K562 (cell line): ENCODE measurements around the gene A4GALT. TPM values are rescaled to one million over a fixed set of nuclear protein-coding genes. Genes with fewer than 3 reads are reported as not detected.

ENCODE experiments used
- ATAC-seq: fragments of 200-7000 bp; cut with Tn5 transposase; 3 replicates; pipeline ENCODE4 v1.9.1; 2020; ENCODE audit warnings: moderate library complexity
- BruUV-seq: library from RNA; stranded (reverse); fragments of 400-500 nt; replicated peaks from 2 replicates; lab custom pipeline; 2021; lab: Mats Ljungman, UMichigan
- CTCF ChIA-PET: fragments of 300-600 bp; formaldehyde crosslinking; extraction: SDS; loops from one replicate; lab custom pipeline; 2021; ENCODE audit warnings: low intra/inter-chr PET ratio; lab: Yijun Ruan, JAX
- POLR2A ChIA-PET: fragments of 300-600, 350-650 bp; sonication (Branson Sonifier 250); formaldehyde crosslinking; extraction: SDS; loops from one replicate; lab custom pipeline; 2021; ENCODE audit warnings: antibody characterized with exemption, inconsistent platforms; lab: Yijun Ruan, JAX
- DNase-seq, 4 experiments: peaks; one replicate each; pipeline versions ENCODE4 v3.0.0 to v3.0.0-alpha.2; 2011 to 2018; ENCODE audit warnings: low spot score in 3 of 4, mixed read lengths in 3 of 4; ENCODE audit errors: extremely low read depth in 1 of 4
- FAIRE-seq: peaks from 2 replicates; lab custom pipeline; 2011; peaks lifted over from hg19 to GRCh38; lab: Jason Lieb, UNC
- H2AFZ ChIP-seq: 2 replicates; pipeline ENCODE4 v1.6.0; 2011; ENCODE audit warnings: low read depth, low read length, control low read depth, inconsistent platforms
- H3K27ac ChIP-seq: fragments of 200-600 bp; 3 replicates; pipeline ENCODE4 v1.8.0; 2011; ENCODE audit warnings: low read depth, mild to moderate bottlenecking, control low read depth, inconsistent platforms, low read length, moderate library complexity, mixed read lengths; ENCODE audit errors: extremely low read depth
- H3K27me3 ChIP-seq, 2 experiments: fragments of 300-600 bp in 1 of 2; 2 replicates in 1 of 2; 3 replicates in 1 of 2; pipeline versions ENCODE4 v1.6.0 to v1.8.0; 2011; ENCODE audit warnings: inconsistent platforms in 2 of 2, low read length in 2 of 2, mild to moderate bottlenecking in 1 of 2, mixed read lengths in 1 of 2, moderate library complexity in 1 of 2; ENCODE audit not compliant: control insufficient read depth in 2 of 2, insufficient read depth in 2 of 2
- H3K36me3 ChIP-seq: fragments of 300-600 bp; 3 replicates; pipeline ENCODE4 v1.8.0; 2011; ENCODE audit warnings: mild to moderate bottlenecking, low read length, inconsistent platforms; ENCODE audit not compliant: control insufficient read depth, insufficient read depth
- H3K4me1 ChIP-seq, 2 experiments: fragments of 200-600 bp in 1 of 2; replicated peaks in 1 of 2; 2 replicates in 1 of 2; 3 replicates in 1 of 2; pipeline versions ENCODE4 v1.5.1 to v1.8.0; 2011; ENCODE audit warnings: inconsistent platforms in 2 of 2, low read length in 2 of 2, mild to moderate bottlenecking in 1 of 2, mixed read lengths in 1 of 2, moderate library complexity in 1 of 2; ENCODE audit not compliant: control insufficient read depth in 2 of 2, insufficient read depth in 2 of 2
- H3K4me2 ChIP-seq: 2 replicates; pipeline ENCODE4 v1.6.1; 2011; ENCODE audit warnings: low read length, control low read depth, inconsistent platforms, mixed read lengths; ENCODE audit not compliant: insufficient read depth
- H3K4me3 ChIP-seq: fragments of 200-600 bp; sonication (generic), shearing (Covaris generic); 2 replicates; pipeline ENCODE4 v1.5.1; 2016; ENCODE audit warnings: control low read depth, inconsistent platforms
- H3K79me2 ChIP-seq: fragments of 200-600 bp; 3 replicates; pipeline ENCODE4 v1.8.0; 2011; ENCODE audit warnings: low read length, inconsistent platforms; ENCODE audit not compliant: control insufficient read depth, insufficient read depth
- H3K9ac ChIP-seq, 2 experiments: 2 replicates each; pipeline versions ENCODE4 v1.6.0 to v1.6.1; 2011; ENCODE audit warnings: low read depth in 2 of 2, low read length in 2 of 2, control low read depth in 1 of 2, inconsistent platforms in 1 of 2, mild to moderate bottlenecking in 1 of 2, mixed read lengths in 1 of 2; ENCODE audit not compliant: insufficient read depth in 1 of 2
- H3K9me1 ChIP-seq: one replicate; pipeline ENCODE4 v1.6.0; 2011; ENCODE audit warnings: inconsistent platforms, mild to moderate bottlenecking, low read length, moderate library complexity; ENCODE audit not compliant: control insufficient read depth, insufficient read depth
- H3K9me3 ChIP-seq: replicated peaks from 2 replicates; pipeline ENCODE4 v1.5.1; 2011; ENCODE audit warnings: low read depth, low read length, inconsistent platforms; ENCODE audit not compliant: control insufficient read depth, insufficient read depth
- H4K20me1 ChIP-seq: replicated peaks from 2 replicates; pipeline ENCODE4 v1.6.1; 2011; ENCODE audit warnings: low read length, inconsistent platforms, mixed read lengths; ENCODE audit not compliant: control insufficient read depth, insufficient read depth
- ETV1 ChIP-seq: fragments of 450-650 bp; conservative IDR thresholded peaks from 2 replicates; pipeline ENCODE4 v1.6.1; 2016; ENCODE audit warnings: missing genetic modification characterization, control low read depth, low read depth, missing compliant biosample characterization
- KDM1A ChIP-seq, 2 experiments: fragments of 450-650 bp; IDR thresholded peaks; 2 replicates each; pipeline ENCODE4 v1.6.1; 2016; ENCODE audit warnings: mild to moderate bottlenecking in 2 of 2
- TEAD2 ChIP-seq: fragments of 450-650 bp; IDR thresholded peaks from 2 replicates; pipeline ENCODE4 v1.6.1; 2016; ENCODE audit warnings: missing genetic modification characterization, control low read depth, missing compliant biosample characterization
- ZNF232 ChIP-seq: sonication (generic); formaldehyde crosslinking; IDR thresholded peaks from 2 replicates; pipeline ENCODE4 v1.8.0; 2022; ENCODE audit warnings: mild to moderate bottlenecking, missing genetic modification reagents
- WGBS: fragments of 100-300 bp; shearing (Covaris generic); methylation state at CpG from one replicate; pipeline ENCODE4 v1.1.6; 2016; ENCODE audit warnings: low coverage, mixed read lengths; ENCODE audit not compliant: insufficient coverage; ENCODE audit errors: missing lambda C conversion rate; 5-methylcytosine and 5-hydroxymethylcytosine counted together
- in situ Hi-C: fragments of 300-500 bp; cut with MboI; formaldehyde crosslinking; loops from 4 replicates; pipeline ENCODE4 v1.15.0; 2018; ENCODE audit warnings: inconsistent platforms, mixed read lengths
- intact Hi-C: fragments of 100-400 bp; cut with micrococcal nuclease; formaldehyde crosslinking; loops from 2 replicates; pipeline ENCODE4 v1.14.2; 2022
- polyA plus RNA-seq, 8 experiments: library from polyadenylated mRNA; depleted of rRNA in 4 of 8; stranded (reverse) in 5 of 8; unstranded in 3 of 8; fragments of >200 nt; fragmentation: Nextera tagmentation in 2 of 8; fragmentation: Illumina TruSeq in 1 of 8; extraction: Ambion mirVana in 2 of 8; extraction: Trizol in 1 of 8; gene quantifications; 2 replicates each; pipeline versions ENCODE4 v1.2.1 to v1.2.3, GENCODE V29; 2011 to 2014; ENCODE audit warnings: inconsistent platforms in 1 of 8, missing spikeins in 1 of 8
- total RNA-seq, 7 experiments: library from RNA; depleted of rRNA in 6 of 7; stranded (reverse); fragments of >200 nt in 6 of 7; fragmentation: Illumina TruSeq in 2 of 7; extraction: Trizol in 2 of 7; gene quantifications; 2 replicates each; pipeline versions ENCODE4 v1.2.1 to v1.2.3, GENCODE V29; 2011 to 2021; ENCODE audit warnings: low replicate concordance in 1 of 7
- TF ChIP-seq, protein P1 (sequence below): sonication (generic); formaldehyde crosslinking; IDR thresholded peaks from 2 replicates; pipeline ENCODE4 v1.8.0; 2022; ENCODE audit warnings: mild to moderate bottlenecking, missing genetic modification reagents
- TF ChIP-seq, protein P2 (sequence below): fragments of 450-650 bp; formaldehyde crosslinking; IDR thresholded peaks from 2 replicates; pipeline ENCODE4 v1.4.0; 2020; ENCODE audit warnings: mild to moderate bottlenecking, moderate library complexity
- TF ChIP-seq, protein P3 (sequence below), 2 experiments: fragments of 450-650 bp; conservative IDR thresholded peaks; 2 replicates each; pipeline ENCODE4 v1.6.1; 2017; ENCODE audit warnings: mild to moderate bottlenecking in 2 of 2, moderate library complexity in 2 of 2

A4GALT gene
- total and polyA plus RNA-seq, 9 of the 15 experiments (the other 6 are each of a cell fraction or from before 2014, with no cell fraction given) = 0.07 to 0.11 TPM; not detected in 7

DNA sequence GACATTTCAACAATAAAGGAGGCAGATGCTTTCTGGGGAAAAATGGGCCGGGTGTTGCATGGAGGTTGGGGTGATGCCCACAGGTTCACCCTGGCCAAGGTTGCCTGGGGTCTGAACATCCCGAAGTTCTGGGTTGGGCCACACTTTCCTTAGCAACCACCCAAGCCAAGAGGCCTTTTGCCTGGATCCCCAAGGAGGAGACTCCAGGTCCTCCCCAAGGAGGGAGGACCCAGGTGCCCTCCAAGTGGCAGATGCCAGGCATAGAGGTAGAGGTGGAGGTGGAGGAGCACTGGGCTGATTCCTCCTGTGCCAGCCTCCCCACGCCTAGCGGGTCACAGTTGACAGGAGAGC, 72.7 kb downstream of the A4GALT start:
- peak overlapping the region; percentile 100 for H3K4me2 ChIP-seq
- H3K9me3 ChIP-seq = no peaks in the 10 kb centered on the region
- peak overlapping the region; percentile 93 for H3K4me3 ChIP-seq
- H4K20me1 ChIP-seq = peaks cover 16% of the 10 kb centered on the region
- H3K27ac ChIP-seq = peak overlapping the region; percentile 83; the same call in 1 of the 3 replicates
- no TSS peak for BruUV-seq
- peaks cover 2% of the 10 kb centered on the region for H3K9me1 ChIP-seq
- intact Hi-C loops (no loop called here), in situ Hi-C loops (no loop called here)
- DNase-seq = no peak
- peak overlapping the region; percentile 84 to 96; a peak in 3 of 4 replicates for H3K9ac ChIP-seq
- no peak overlapping the region for H2AFZ ChIP-seq
- peaks cover 3% of the 10 kb centered on the region; the same call in 1 of the 3 replicates for H3K36me3 ChIP-seq
- WGBS = 66% methylated on average over 4 of the region's 4 CpGs
- FAIRE-seq = no peak
- no peak for ATAC-seq
- H3K27me3 ChIP-seq = no peaks in the 10 kb centered on the region; a peak in 1 of 5 replicates
- POLR2A ChIA-PET = interaction anchor here (0.9 to 2.2 kb wide), 2 partner anchors 11 to 33 kb away, joined by 3 to 13 read pairs; partner anchors contain the start of gene POLDIP3
- CTCF ChIA-PET = no interaction called here
- peaks cover 56% of the 10 kb centered on the region for H3K79me2 ChIP-seq
- H3K4me1 ChIP-seq = peaks cover 51 to 63% of the 10 kb centered on the region in 2 experiments
- TF ChIP-seq ZNF232 (no peak), KDM1A (IDR thresholded peaks at IDR 0.05) (no peak), TEAD2 (tag) (no peak), ETV1 (tag) (no peak)
- TF ChIP-seq, protein P1, sequence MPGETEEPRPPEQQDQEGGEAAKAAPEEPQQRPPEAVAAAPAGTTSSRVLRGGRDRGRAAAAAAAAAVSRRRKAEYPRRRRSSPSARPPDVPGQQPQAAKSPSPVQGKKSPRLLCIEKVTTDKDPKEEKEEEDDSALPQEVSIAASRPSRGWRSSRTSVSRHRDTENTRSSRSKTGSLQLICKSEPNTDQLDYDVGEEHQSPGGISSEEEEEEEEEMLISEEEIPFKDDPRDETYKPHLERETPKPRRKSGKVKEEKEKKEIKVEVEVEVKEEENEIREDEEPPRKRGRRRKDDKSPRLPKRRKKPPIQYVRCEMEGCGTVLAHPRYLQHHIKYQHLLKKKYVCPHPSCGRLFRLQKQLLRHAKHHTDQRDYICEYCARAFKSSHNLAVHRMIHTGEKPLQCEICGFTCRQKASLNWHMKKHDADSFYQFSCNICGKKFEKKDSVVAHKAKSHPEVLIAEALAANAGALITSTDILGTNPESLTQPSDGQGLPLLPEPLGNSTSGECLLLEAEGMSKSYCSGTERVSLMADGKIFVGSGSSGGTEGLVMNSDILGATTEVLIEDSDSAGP (CRISPR knock-in tag) = no peak
- TF ChIP-seq, protein P2, sequence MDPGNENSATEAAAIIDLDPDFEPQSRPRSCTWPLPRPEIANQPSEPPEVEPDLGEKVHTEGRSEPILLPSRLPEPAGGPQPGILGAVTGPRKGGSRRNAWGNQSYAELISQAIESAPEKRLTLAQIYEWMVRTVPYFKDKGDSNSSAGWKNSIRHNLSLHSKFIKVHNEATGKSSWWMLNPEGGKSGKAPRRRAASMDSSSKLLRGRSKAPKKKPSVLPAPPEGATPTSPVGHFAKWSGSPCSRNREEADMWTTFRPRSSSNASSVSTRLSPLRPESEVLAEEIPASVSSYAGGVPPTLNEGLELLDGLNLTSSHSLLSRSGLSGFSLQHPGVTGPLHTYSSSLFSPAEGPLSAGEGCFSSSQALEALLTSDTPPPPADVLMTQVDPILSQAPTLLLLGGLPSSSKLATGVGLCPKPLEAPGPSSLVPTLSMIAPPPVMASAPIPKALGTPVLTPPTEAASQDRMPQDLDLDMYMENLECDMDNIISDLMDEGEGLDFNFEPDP (CRISPR knock-in tag) = no peak
- TF ChIP-seq, protein P3, sequence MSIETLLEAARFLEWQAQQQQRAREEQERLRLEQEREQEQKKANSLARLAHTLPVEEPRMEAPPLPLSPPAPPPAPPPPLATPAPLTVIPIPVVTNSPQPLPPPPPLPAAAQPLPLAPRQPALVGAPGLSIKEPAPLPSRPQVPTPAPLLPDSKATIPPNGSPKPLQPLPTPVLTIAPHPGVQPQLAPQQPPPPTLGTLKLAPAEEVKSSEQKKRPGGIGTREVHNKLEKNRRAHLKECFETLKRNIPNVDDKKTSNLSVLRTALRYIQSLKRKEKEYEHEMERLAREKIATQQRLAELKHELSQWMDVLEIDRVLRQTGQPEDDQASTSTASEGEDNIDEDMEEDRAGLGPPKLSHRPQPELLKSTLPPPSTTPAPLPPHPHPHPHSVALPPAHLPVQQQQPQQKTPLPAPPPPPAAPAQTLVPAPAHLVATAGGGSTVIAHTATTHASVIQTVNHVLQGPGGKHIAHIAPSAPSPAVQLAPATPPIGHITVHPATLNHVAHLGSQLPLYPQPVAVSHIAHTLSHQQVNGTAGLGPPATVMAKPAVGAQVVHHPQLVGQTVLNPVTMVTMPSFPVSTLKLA (conservative IDR thresholded peaks at IDR 0.05) = no peak
